ENCODE data around the gene ZIC1.

The ZIC1 gene

GRCh38 chr3:147427746-147428145 is 18.6 kb downstream of the ZIC1 start:
- no peak for TF ChIP-seq CTCF (IDR thresholded peaks at IDR 0.05; ENCODE audit: control insufficient read depth, extremely low read depth, insufficient read depth)

GRCh38 chr3:147428326-147428725 is 19.2 kb downstream of the ZIC1 start:
- no peak for DNase-seq (ENCODE audit: low read depth)
- TF ChIP-seq CTCF (IDR thresholded peaks at IDR 0.05; ENCODE audit: control insufficient read depth, extremely low read depth, insufficient read depth), result no peak
- no peak overlapping the region for H3K4me3 ChIP-seq (ENCODE audit: low read depth, low read length)

More at GRCh38 chr3:147427746-147428145, 18.6 kb downstream of the ZIC1 start:
- DNase-seq (ENCODE audit: low read depth), result no peak
- H3K4me3 ChIP-seq (ENCODE audit: low read depth, low read length), result no peak overlapping the region

GRCh38 chr3:147428754-147429153 is 19.6 kb downstream of the ZIC1 start:
- TF ChIP-seq CTCF (IDR thresholded peaks at IDR 0.05; ENCODE audit: control insufficient read depth, extremely low read depth, insufficient read depth), result no peak
- H3K4me3 ChIP-seq (ENCODE audit: low read depth, low read length), result no peak overlapping the region
- DNase-seq (ENCODE audit: low read depth), result no peak

- H3K4me3 ChIP-seq (ENCODE audit: low read depth, low read length), result no peak overlapping the region
- no peak for TF ChIP-seq CTCF (IDR thresholded peaks at IDR 0.05; ENCODE audit: control insufficient read depth, extremely low read depth, insufficient read depth)
- DNase-seq (ENCODE audit: low read depth), result no peak
Measured at GRCh38 chr3:147431751-147432150, 22.6 kb downstream of the ZIC1 start.

- no peak for TF ChIP-seq CTCF (IDR thresholded peaks at IDR 0.05; ENCODE audit: control insufficient read depth, extremely low read depth, insufficient read depth)
- no peak for DNase-seq (ENCODE audit: low read depth)
- H3K4me3 ChIP-seq (ENCODE audit: low read depth, low read length), result no peak overlapping the region
Measured at GRCh38 chr3:147447224-147447623, 38.1 kb downstream of the ZIC1 start.

- no peak for TF ChIP-seq CTCF (IDR thresholded peaks at IDR 0.05; ENCODE audit: control insufficient read depth, extremely low read depth, insufficient read depth)
- no peak for DNase-seq (ENCODE audit: low read depth)
- no peak overlapping the region for H3K4me3 ChIP-seq (ENCODE audit: low read depth, low read length)
Measured at GRCh38 chr3:147449669-147450068, 40.5 kb downstream of the ZIC1 start.

- TF ChIP-seq CTCF (IDR thresholded peaks at IDR 0.05; ENCODE audit: control insufficient read depth, extremely low read depth, insufficient read depth), result no peak
- no peak for DNase-seq (ENCODE audit: low read depth)
Measured at GRCh38 chr3:147458995-147459704, 50.0 kb downstream of the ZIC1 start.

More at GRCh38 chr3:147458995-147459704, 50.0 kb downstream of the ZIC1 start:
- H3K4me3 ChIP-seq (ENCODE audit: low read depth, low read length), result no peak overlapping the region
